Stimulated activated CD4-positive, alpha-beta T cell treated with anti-CD3 and anti-CD28 coated beads, TNF-alpha, amount 100 ng/mL, for 4 hours (primary cell): ENCODE measurements around the gene CELSR3.

ENCODE experiments used
- DNase-seq, 3 experiments: peaks; one replicate each; pipeline ENCODE4 v3.0.0-alpha.2; 2020; ENCODE audit warnings: low read depth in 3 of 3

Gene CELSR3

GRCh38 chr3:48634661-48635221 is 27.9 kb downstream of the CELSR3 start:
- peak; percentile 26 to 45 (median 36) for DNase-seq

DNA sequence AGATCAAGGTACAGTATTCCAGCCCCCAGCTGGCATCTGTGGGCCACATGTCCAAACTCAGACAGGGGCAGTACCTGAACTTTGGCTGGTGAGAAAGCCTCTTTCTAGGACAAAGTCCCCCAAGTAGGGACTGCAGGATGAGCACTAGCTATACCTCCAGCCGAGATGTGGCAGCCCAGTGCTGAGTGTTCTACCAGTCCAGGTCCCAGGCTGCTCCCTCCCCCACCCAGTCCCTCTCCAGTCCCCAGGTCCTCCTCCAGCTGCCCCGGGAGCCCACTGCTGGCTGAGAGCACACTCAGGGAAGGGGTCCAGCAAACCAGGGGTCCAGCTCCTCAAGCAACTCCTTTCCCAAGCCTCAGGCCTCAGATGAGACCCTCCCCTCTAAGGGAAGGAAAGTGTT is 28.9 kb downstream of the CELSR3 start:
- no peak for DNase-seq

DNA sequence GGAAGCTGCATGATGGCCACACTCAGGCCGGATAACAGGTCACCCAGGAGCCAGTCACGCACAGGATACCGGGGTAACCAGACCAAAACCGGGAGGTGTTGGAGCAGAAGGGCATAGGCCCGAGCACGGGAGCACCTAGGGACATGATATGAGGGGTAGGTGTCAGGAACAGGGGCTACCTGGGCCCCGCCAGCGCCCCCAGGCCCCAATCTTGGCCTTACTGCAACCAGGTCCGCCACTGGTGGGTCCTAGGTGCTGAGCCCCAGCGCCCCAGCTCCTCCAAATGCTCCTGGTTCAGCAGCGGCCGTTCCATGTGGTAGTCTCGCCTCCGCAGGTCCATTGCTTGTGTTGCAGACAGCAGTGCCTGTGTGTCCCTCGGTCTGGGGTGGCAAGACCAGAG is 29.4 kb downstream of the CELSR3 start:
- DNase-seq = no peak

DNA sequence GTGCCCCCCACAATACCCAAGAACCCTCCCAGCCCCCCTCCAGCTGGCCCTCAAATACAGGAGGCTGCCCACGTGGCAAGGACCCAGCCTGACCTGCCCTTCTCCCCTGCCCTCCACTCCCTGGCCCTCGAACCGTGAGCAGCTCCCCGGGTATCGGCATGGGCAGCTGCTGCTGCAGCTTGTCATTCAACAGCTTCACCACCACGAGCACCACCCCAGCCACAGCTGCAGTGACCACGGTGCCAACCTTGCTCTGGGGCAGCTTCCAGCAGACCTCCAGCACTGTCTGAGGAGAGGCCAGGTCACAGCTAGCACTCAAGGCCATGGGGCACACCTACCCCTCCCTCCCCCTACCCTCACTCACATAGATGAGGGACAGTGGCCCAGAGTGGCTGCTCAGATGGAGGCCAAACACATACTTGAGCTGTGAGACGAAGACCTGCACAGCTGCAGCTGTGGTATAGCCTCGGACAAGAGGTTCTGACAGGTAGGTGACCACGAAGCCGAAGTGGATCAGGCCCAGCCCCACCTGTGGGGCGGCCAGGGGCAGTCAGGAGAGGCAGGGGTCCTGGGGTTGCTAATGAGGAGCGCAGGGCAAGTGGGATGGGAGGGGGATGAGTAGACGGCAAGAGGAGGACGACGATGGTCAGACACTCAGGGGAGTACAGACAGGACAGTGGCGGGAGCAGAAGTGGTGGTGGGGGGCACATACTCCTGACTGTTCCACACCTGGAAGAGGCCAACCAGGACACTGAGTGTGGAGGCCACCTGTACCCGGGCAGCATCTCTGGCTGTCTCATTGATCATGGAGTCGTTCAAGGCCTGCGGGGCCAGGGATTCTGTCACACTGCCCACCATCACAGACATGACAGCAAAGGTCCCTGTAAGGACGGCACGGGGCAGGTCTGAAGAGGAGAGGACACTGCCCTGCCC is 30.9 kb downstream of the CELSR3 start:
- DNase-seq = no peak

GRCh38 chr3:48630833-48631232 is 31.9 kb downstream of the CELSR3 start:
- no peak for DNase-seq

GRCh38 chr3:48630407-48630806 is 32.3 kb downstream of the CELSR3 start:
- no peak for DNase-seq

GRCh38 chr3:48629894-48630293 is 32.8 kb downstream of the CELSR3 start:
- DNase-seq = no peak

DNA sequence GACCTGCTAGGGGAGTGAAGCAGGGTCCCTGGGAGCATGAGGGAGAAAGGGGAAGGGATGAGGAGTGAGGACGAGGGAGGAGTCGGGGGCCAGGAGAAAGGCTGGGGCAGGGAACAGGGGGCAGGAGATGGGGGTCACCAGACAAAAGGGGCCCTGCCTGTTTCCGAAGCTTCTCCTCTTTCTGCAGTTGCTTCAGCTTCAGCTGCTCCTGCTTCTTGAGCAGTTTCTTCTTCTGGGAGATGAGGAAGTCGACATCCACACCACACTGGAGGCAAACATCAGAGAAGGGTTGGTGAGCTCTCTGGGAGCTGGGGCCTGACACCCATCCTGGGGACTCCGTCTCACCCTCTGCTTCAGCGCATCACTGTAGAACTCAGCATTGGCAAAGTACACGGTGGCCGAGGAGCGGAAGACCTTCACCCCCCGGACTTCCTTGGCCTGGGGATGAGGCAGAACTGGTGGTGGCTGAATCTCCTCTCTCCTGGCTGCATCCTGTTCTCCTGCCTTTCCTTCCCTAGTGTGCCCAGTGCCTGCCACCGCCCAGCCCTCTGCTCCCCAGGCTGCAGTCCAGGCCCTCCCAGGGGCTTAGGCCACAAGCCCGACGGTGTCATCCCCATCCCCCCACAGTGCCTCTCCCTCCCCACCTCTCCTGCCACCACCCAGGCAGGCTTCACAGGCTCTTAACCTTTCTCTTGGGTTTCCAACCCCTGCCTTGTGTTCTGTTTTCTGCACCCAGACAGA is 34.2 kb downstream of the CELSR3 start:
- DNase-seq = no peak

- DNase-seq = no peak
Observed at GRCh38 chr3:48625600-48625999, 37.1 kb downstream of the CELSR3 start.

- DNase-seq = no peak
Observed at GRCh38 chr3:48624767-48625166, 37.9 kb downstream of the CELSR3 start.

DNA sequence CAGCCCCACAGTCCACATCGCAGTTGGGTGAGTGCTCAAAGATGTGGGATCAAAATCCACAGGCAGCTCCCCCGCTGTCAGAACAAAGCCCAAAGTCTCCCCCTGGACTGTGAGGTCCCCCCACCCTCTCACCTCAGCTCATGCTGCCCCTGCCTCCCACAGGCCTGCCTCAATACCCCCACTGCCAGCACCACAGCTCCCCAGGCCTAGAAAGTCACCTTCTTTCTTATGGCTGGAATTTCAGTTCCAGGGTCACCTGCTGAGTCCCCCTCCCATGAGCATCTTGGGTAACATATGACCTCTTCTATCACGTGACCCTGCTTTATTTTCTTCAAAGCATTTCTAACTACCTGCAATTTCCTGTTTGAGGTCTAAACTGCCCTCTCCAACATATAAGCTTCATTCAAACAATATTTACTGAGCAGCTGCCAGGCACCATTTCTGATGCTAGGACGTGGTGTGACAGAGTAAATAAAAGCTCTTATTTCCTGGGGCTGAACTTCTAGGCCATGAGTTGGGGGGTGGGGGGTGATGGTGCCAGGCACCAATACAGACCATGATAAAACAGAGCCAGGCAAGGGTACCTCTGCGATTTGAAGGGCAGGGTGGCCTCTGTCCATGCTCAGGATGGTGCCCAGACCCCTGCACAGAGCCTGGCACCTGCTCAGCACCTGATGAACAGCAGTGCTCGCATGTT is 38.7 kb downstream of the CELSR3 start:
- DNase-seq = no peak

DNA sequence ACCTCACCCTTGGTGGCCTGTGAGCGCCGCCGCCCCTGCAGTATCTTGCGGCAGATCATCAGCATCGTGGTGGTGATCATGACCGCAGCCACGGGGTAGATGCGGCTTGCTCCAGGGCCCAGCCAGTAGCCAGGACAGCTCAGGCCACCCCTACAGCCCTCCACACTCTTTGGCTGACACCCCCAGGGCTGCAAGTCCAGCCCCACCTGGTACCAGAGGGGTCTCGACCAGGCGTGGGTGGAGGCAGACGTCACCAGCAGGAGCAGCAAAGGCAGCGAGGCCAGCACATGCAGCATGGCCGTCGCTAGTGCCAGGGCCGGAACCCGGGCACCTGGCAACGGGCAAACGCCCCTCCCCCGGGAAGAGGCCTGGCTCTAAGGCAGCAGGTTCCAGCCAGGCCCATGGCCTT is 41.2 kb downstream of the CELSR3 start, which contains the start of gene TMEM89:
Gene TMEM89 (minus strand): TSS at position 309 of the 409 bp plus-strand sequence. CDS start 13 bp downstream, at position 296.
- DNase-seq = no peak

DNA sequence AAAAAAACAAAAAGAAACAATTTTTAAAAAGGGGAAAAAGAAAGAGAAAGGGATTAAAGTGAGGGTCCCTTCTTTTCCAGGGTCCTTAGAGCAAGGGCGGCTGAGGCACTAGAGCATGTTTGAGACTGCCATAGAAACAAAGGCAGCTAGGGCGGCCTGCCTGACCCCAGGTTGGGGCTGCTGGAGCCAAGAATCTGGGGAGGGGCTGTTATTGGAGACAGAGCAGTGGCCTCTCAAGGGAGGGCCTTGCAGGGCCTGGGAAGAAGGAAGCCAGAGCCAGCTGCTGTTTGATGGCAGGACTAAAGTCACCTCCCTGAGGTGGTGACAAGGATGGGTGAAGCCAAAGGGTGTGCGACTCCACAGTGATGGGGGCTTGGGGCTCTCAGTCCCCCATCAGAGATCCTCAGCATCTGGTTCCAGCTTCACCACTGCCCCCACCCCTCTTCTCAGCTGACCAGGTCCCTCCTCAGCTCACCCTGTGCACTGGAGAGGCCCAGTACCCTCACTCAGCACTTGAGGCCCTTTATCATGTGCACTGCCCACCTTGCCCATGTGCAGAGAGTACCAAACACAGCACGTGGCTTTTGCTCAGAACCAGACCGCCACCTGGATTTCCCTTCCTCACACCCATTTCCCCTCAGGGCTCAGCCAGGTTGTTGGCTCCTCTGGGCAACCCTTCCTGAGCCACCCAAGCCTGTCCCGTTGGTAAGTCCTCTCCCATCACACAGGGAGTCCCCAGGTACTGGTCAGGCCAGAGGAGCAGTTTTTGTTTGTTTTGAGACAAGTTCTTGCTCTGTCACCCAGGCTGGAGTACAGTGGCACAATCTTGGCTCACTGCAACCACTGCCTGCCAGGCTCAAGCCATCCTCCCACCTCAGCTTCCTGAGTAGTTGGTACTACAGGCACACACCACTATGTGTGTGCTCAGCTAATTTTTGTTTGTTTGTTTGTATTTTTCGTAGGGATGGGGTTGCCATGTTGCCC is 42.9 kb downstream of the CELSR3 start:
- DNase-seq = no peak

- no peak for DNase-seq
Observed at GRCh38 chr3:48617559-48617958, 45.1 kb downstream of the CELSR3 start.

GRCh38 chr3:48614044-48614443 is 48.6 kb downstream of the CELSR3 start:
- no peak for DNase-seq

DNA sequence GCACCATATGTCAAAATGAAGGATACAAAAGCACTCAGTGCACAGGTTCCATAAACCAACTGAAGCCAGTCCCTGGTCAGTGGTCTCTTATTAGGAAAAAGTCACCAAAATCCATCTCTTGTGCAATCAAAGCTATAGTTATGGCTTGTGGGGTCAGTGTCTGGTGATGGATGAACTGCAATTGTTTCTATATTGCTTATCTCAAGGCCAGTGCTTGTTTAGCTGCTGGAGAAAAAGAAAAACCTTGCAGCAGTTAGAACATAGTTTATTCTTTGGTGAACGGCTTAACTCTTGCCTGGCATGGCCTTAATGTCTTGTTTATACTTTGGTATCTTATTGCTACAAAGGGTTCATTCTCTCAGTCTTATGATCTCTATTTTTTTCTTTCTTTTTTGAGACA is 50.4 kb downstream of the CELSR3 start:
- no peak for DNase-seq

GRCh38 chr3:48609088-48610005 is 53.3 kb downstream of the CELSR3 start, which contains the start of gene UQCRC1:
UQCRC1 (minus strand) TSS chr3:48609646; CDS start chr3:48609620, 26 bp downstream.
- DNase-seq = peak; percentile 79 to 82 (median 82)

DNA sequence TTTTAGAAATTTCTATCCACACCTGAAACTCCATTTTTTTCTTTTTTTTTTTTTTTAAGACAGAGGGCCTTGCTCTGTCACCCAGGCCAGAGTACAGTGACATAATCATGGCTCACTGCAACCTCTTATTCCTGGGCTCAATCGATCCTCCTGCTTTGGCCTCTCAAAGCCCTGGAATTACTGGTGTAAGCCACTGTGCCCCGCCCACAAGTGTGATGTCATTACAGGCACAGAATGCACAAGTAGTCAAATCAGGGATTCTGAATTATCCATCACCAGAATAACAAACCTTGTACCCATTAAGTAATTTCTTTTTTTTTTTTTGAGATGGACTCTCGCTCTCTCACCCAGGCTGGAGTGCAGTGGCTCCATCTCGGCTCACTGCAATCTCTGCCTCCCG is 55.2 kb downstream of the CELSR3 start:
- DNase-seq = no peak

- DNase-seq = no peak
Observed at GRCh38 chr3:48601622-48601994, 61.1 kb downstream of the CELSR3 start.
